Caco-2 (cell line): Measurements from ENCODE around the gene BABAM2. TPM values are rescaled to one million over a fixed set of nuclear protein-coding genes. Genes with fewer than 3 reads are reported as not detected.

ENCODE experiments used
- BruUV-seq: library from RNA; stranded (reverse); fragments of 400-500 nt; replicated peaks from 2 replicates; lab custom pipeline; 2021; lab: Mats Ljungman, UMichigan
- CTCF ChIA-PET: fragments of 300-600 bp; sonication (Branson Sonifier 250); formaldehyde crosslinking; loops from one replicate; lab custom pipeline; 2022; ENCODE audit warnings: antibody characterized with exemption; lab: Charles Lee
- POLR2A ChIA-PET: fragments of 300-600 bp; sonication (Branson Sonifier 250); formaldehyde crosslinking; loops from one replicate; lab custom pipeline; 2022; ENCODE audit warnings: antibody characterized with exemption; lab: Charles Lee
- DNase-seq, 2 experiments: peaks; one replicate each; pipeline versions ENCODE4 v3.0.0 to v3.0.0-alpha.2; 2020 to 2022
- H3K27me3 ChIP-seq: replicated peaks from 2 replicates; pipeline ENCODE4 v1.6.0; 2011; ENCODE audit warnings: low read length; ENCODE audit not compliant: control insufficient read depth, insufficient read depth
- H3K36me3 ChIP-seq: 2 replicates; pipeline ENCODE4 v1.5.1; 2011; ENCODE audit warnings: low read length; ENCODE audit not compliant: control insufficient read depth, insufficient read depth
- H3K4me1 ChIP-seq: fragments of 250-450 bp; sonication (Bioruptor Pico); 2 replicates; pipeline ENCODE4 v1.5.1; 2020; ENCODE audit warnings: mild to moderate bottlenecking
- H3K4me3 ChIP-seq: 2 replicates; pipeline ENCODE4 v1.5.1; 2011; ENCODE audit warnings: low read depth, mild to moderate bottlenecking, control low read depth, low read length
- H3K9me3 ChIP-seq: fragments of 250-450 bp; sonication (Bioruptor Pico); 2 replicates; pipeline ENCODE4 v1.5.1; 2020; ENCODE audit warnings: mild to moderate bottlenecking, moderate library complexity
- H3K27ac Mint-ChIP-seq: one replicate; pipeline ENCODE4 v1.8.0; 2022; ENCODE audit warnings: mixed read lengths; ENCODE audit not compliant: unreplicated experiment
- H3K27me3 Mint-ChIP-seq: one replicate; pipeline ENCODE4 v1.8.0; 2022; ENCODE audit warnings: mixed read lengths; ENCODE audit not compliant: insufficient read depth, unreplicated experiment
- H3K36me3 Mint-ChIP-seq: one replicate; pipeline ENCODE4 v1.8.0; 2022; ENCODE audit warnings: mild to moderate bottlenecking, mixed read lengths; ENCODE audit not compliant: insufficient read depth, unreplicated experiment
- H3K4me1 Mint-ChIP-seq: one replicate; pipeline ENCODE4 v1.8.0; 2022; ENCODE audit warnings: low read depth, mixed read lengths; ENCODE audit not compliant: unreplicated experiment
- H3K4me3 Mint-ChIP-seq: one replicate; pipeline ENCODE4 v1.8.0; 2022; ENCODE audit warnings: mild to moderate bottlenecking, moderate library complexity, mixed read lengths; ENCODE audit not compliant: unreplicated experiment
- H3K9me3 Mint-ChIP-seq: one replicate; pipeline ENCODE4 v1.8.0; 2022; ENCODE audit warnings: mixed read lengths; ENCODE audit not compliant: unreplicated experiment
- intact Hi-C: fragments of 100-400 bp; cut with micrococcal nuclease; formaldehyde crosslinking; loops from one replicate; pipeline ENCODE4 v1.10.0; 2022; ENCODE audit not compliant: unreplicated experiment
- total RNA-seq: library from RNA; stranded (reverse); gene quantifications from 2 replicates; pipeline ENCODE4 v1.2.3, GENCODE V29; 2022
- TF ChIP-seq, protein P1 (sequence below), 2 experiments: fragments of 200-600 bp in 1 of 2; IDR thresholded peaks; 1 replicate in 1 of 2; 2 replicates in 1 of 2; pipeline versions ENCODE4 v1.5.1 to v1.8.0; 2011 to 2022; ENCODE audit warnings: antibody characterized with exemption in 1 of 2, control low read depth in 1 of 2, inconsistent platforms in 1 of 2, low read depth in 1 of 2, low read length in 1 of 2, mild to moderate bottlenecking in 1 of 2, moderate library complexity in 1 of 2; ENCODE audit not compliant: insufficient read depth in 1 of 2, severe bottlenecking in 1 of 2, unreplicated experiment in 1 of 2

BABAM2 gene
- total RNA-seq, 1 experiment from 2014 or later: 57.3 TPM

DNA sequence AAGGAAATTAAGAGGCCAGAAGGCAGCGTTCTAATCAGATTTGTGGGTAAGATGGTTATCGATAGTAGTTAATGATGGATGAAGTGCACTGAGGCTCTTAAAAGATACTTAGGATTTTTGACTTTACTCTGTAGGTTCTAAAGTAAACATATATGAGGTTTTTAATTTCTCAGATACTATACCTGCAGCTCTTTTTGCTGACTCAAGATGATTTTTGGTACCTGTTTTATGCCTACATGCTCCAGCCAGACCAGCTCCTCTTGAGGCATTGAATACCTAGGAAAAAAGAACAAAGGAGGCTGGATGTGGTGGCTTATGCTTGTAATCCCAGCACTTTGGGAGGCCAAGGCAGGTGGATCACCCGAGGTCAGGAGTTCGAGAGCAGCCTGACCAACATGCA, 260.5 kb downstream of the BABAM2 start:
- H3K36me3 ChIP-seq: peaks cover 1% of the 10 kb centered on the region
- Mint-ChIP-seq H3K9me3 (peaks cover 14% of the 10 kb centered on the region), H3K4me3 (no peak overlapping the region), H3K27me3 (no peaks in the 10 kb centered on the region), H3K27ac (no peak overlapping the region), H3K36me3 (peaks cover 19% of the 10 kb centered on the region), H3K4me1 (peaks cover 22% of the 10 kb centered on the region)
- CTCF ChIA-PET: no interaction called here
- no peak overlapping the region for H3K4me3 ChIP-seq
- H3K27me3 ChIP-seq: no peaks in the 10 kb centered on the region
- H3K4me1 ChIP-seq: peaks cover 22% of the 10 kb centered on the region
- POLR2A ChIA-PET: no interaction called here
- TF ChIP-seq, protein P1, sequence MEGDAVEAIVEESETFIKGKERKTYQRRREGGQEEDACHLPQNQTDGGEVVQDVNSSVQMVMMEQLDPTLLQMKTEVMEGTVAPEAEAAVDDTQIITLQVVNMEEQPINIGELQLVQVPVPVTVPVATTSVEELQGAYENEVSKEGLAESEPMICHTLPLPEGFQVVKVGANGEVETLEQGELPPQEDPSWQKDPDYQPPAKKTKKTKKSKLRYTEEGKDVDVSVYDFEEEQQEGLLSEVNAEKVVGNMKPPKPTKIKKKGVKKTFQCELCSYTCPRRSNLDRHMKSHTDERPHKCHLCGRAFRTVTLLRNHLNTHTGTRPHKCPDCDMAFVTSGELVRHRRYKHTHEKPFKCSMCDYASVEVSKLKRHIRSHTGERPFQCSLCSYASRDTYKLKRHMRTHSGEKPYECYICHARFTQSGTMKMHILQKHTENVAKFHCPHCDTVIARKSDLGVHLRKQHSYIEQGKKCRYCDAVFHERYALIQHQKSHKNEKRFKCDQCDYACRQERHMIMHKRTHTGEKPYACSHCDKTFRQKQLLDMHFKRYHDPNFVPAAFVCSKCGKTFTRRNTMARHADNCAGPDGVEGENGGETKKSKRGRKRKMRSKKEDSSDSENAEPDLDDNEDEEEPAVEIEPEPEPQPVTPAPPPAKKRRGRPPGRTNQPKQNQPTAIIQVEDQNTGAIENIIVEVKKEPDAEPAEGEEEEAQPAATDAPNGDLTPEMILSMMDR (IDR thresholded peaks at IDR 0.05; ENCODE audit: insufficient read depth in 1 of 2, low read depth in 1 of 2, low read length in 1 of 2, severe bottlenecking in 1 of 2, unreplicated experiment in 1 of 2): no peak
- intact Hi-C loops: no loop called here
- DNase-seq: no peak
- H3K9me3 ChIP-seq: peaks cover 6% of the 10 kb centered on the region
- no TSS peak for BruUV-seq

DNA sequence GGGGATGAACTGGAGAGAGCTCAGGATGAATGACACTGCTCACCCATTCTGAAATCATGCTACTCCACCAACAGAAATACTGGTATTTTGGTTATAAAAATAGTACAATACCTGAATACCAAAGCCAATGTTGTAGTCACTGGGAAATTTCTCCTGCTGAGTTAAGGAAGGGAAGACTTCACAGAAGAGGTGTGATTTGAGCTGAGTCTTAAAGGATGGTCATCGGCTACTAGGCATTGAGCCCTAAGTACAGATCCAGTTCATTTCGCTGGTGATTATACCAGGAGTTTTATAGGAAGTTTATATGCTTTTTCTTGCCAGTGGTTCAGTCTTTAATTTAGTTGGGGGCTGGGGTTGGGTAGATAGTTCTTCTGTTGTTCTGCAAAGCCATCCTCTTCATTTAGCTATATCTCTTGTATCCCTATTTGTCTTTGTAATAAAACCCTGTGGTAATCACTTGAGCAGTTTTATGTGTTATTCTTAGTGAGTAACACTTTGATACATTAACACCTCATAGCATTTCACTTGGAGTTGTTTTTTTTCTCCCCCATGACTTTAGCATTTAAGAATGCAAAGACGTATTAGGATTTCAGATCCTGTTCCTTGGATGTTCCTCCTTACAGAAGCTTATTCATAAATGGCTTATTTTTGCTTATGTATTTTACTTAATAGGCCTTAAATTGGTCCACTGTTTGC, 262.2 kb downstream of the BABAM2 start:
- TF ChIP-seq, protein P1 (IDR thresholded peaks at IDR 0.05; ENCODE audit: insufficient read depth in 1 of 2, low read depth in 1 of 2, low read length in 1 of 2, severe bottlenecking in 1 of 2, unreplicated experiment in 1 of 2): no peak
- Mint-ChIP-seq H3K27ac (peak overlapping the region; percentile 29), H3K9me3 (peaks cover 15% of the 10 kb centered on the region), H3K4me1 (peaks cover 23% of the 10 kb centered on the region), H3K27me3 (no peaks in the 10 kb centered on the region), H3K36me3 (peaks cover 21% of the 10 kb centered on the region), H3K4me3 (no peak overlapping the region)
- BruUV-seq: no TSS peak
- peaks cover 22% of the 10 kb centered on the region for H3K4me1 ChIP-seq
- H3K4me3 ChIP-seq: no peak overlapping the region
- ChIA-PET POLR2A (no interaction called here), CTCF (no interaction called here)
- no peaks in the 10 kb centered on the region for H3K27me3 ChIP-seq
- peaks cover 19% of the 10 kb centered on the region for H3K9me3 ChIP-seq
- intact Hi-C loops: no loop called here
- peaks cover 1% of the 10 kb centered on the region for H3K36me3 ChIP-seq
- DNase-seq: no peak

DNA sequence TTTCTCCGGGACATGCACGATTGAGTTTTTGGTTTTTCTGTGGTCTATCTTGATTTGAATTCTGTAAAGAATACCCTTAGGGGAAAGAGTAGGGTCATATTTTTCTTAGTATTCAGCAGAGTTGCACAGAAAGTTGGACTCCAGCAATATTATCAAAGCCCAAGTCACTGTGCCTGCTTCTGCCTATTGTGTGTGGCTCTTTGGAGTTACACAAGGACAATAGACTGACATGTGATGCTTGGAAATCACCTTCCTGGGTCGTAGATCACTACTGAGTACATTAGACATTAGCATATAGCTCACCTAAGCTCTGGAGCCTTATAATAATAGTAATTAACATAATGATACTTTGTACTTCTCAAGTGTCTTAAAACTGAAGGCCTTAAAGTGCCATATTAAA, 263.3 kb downstream of the BABAM2 start:
- intact Hi-C loops: loop anchor here (2.0 kb wide), 3 partner anchors 37 to 243 kb away; no protein-coding TSS in a partner anchor
- Histone ChIP-seq H3K36me3 (peaks cover 1% of the 10 kb centered on the region), H3K4me1 (peaks cover 22% of the 10 kb centered on the region), H3K27me3 (no peaks in the 10 kb centered on the region), H3K9me3 (peaks cover 19% of the 10 kb centered on the region), H3K4me3 (no peak overlapping the region)
- H3K27ac Mint-ChIP-seq: peak overlapping the region; percentile 87
- peaks cover 22% of the 10 kb centered on the region for H3K36me3 Mint-ChIP-seq
- H3K27me3 Mint-ChIP-seq: no peaks in the 10 kb centered on the region
- no peak overlapping the region for H3K4me3 Mint-ChIP-seq
- no peak for DNase-seq
- BruUV-seq: no TSS peak
- H3K9me3 Mint-ChIP-seq: peaks cover 16% of the 10 kb centered on the region
- peaks cover 23% of the 10 kb centered on the region for H3K4me1 Mint-ChIP-seq
- TF ChIP-seq, protein P1 (IDR thresholded peaks at IDR 0.05; ENCODE audit: insufficient read depth in 1 of 2, low read depth in 1 of 2, low read length in 1 of 2, severe bottlenecking in 1 of 2, unreplicated experiment in 1 of 2): no peak
- CTCF ChIA-PET: interaction anchor here (2.1 kb wide), 1 partner anchor 15 kb away, joined by 4 read pairs; no protein-coding TSS in a partner anchor
- POLR2A ChIA-PET: no interaction called here
